SH-SY5Y (cell line): Measurements from ENCODE around the gene AFF3.

ENCODE experiments used
- GATA2 ChIP-seq: IDR thresholded peaks from 2 replicates; pipeline ENCODE4 v1.6.1; 2011; ENCODE audit warnings: mild to moderate bottlenecking, low read depth, low read length
- GATA3 ChIP-seq: IDR thresholded peaks from 2 replicates; pipeline ENCODE4 v1.6.1; 2011; ENCODE audit warnings: low read depth, mild to moderate bottlenecking, low read length, moderate library complexity

- TF ChIP-seq GATA2 (no peak), GATA3 (no peak)
Measured at GRCh38 chr2:99762714-99763113, 379.7 kb downstream of the AFF3 start.
